ENCODE results near the gene PLA2G6. TPM values are rescaled to one million over a fixed set of nuclear protein-coding genes. Genes with fewer than 3 reads are reported as not detected.
A peak's percentile ranks its signal among the peaks of the same experiment; 100 is the strongest.

Gene PLA2G6
- total RNA-seq, 6 donors from 2014 or later = 21.1 to 295 (median 47.5) TPM

- peaks cover 11 to 75% (median 67%) of the 10 kb centered on the region in 4 donors for H3K36me3 ChIP-seq
- no peak overlapping the region for H3K27ac ChIP-seq
- WGBS, 2 donors = 83 to 87% methylated on average over 8 of the region's 8 CpGs
- no peaks in the 10 kb centered on the region for H3K9me3 ChIP-seq
- TF ChIP-seq POLR2AphosphoS5 (IDR thresholded peaks at IDR 0.05) (no peak), POLR2A (IDR thresholded peaks at IDR 0.05) (no peak), EP300 (IDR thresholded peaks at IDR 0.05) (no peak), CTCF (IDR thresholded peaks at IDR 0.05) (no peak)
- DNase-seq (no peak), ATAC-seq (ENCODE audit: low FRiP score in 2 of 2) (peak in 1 of 2 donors; percentile 40)
- H3K27me3 ChIP-seq = no peaks in the 10 kb centered on the region
- peaks cover 7 to 14% (median 11%) of the 10 kb centered on the region in 4 donors for H3K4me1 ChIP-seq
- no peak overlapping the region for H3K4me3 ChIP-seq
These were observed 114.6 kb downstream of the PLA2G6 start for GRCh38 chr22:38067028-38067415.

GRCh38 chr22:38066381-38067027 lies 115.1 kb downstream of the PLA2G6 start:
- Histone ChIP-seq H3K27me3 (no peaks in the 10 kb centered on the region), H3K4me1 (peaks cover 7 to 16% (median 12%) of the 10 kb centered on the region in 4 donors), H3K27ac (no peak overlapping the region), H3K9me3 (no peaks in the 10 kb centered on the region), H3K36me3 (peaks cover 14 to 74% (median 64%) of the 10 kb centered on the region in 4 donors), H3K4me3 (no peak overlapping the region)
- 87 to 91% methylated on average over 13 of the region's 13 CpGs for WGBS, 2 donors
- no peak for ATAC-seq (ENCODE audit: low FRiP score in 2 of 2)
- no peak for DNase-seq
- no peak for TF ChIP-seq POLR2AphosphoS5 (IDR thresholded peaks at IDR 0.05)
- TF ChIP-seq CTCF (IDR thresholded peaks at IDR 0.05) = no peak
- no peak for TF ChIP-seq EP300 (IDR thresholded peaks at IDR 0.05)
- no peak for TF ChIP-seq POLR2A (IDR thresholded peaks at IDR 0.05)

- no peak overlapping the region for H3K4me3 ChIP-seq
- H3K36me3 ChIP-seq = peaks cover 16 to 68% (median 58%) of the 10 kb centered on the region in 4 donors
- DNase-seq (no peak), ATAC-seq (ENCODE audit: low FRiP score in 2 of 2) (no peak)
- no peak overlapping the region for H3K27ac ChIP-seq
- WGBS, 2 donors = 95 to 100% methylated on average over 1 to 8 of the region's 8 CpGs
- no peaks in the 10 kb centered on the region for H3K27me3 ChIP-seq
- peaks cover 7 to 18% (median 12%) of the 10 kb centered on the region in 4 donors for H3K4me1 ChIP-seq
- no peak for TF ChIP-seq POLR2A (IDR thresholded peaks at IDR 0.05)
- no peak for TF ChIP-seq POLR2AphosphoS5 (IDR thresholded peaks at IDR 0.05)
- no peak for TF ChIP-seq EP300 (IDR thresholded peaks at IDR 0.05)
- TF ChIP-seq CTCF (IDR thresholded peaks at IDR 0.05) = no peak
- no peaks in the 10 kb centered on the region for H3K9me3 ChIP-seq
These were observed 116.1 kb downstream of the PLA2G6 start for GRCh38 chr22:38065539-38065938.

- Histone ChIP-seq H3K36me3 (peaks cover 22 to 60% (median 48%) of the 10 kb centered on the region in 4 donors), H3K4me1 (peaks cover 10 to 24% (median 16%) of the 10 kb centered on the region in 4 donors), H3K9me3 (no peaks in the 10 kb centered on the region), H3K4me3 (no peak overlapping the region), H3K27ac (peak overlapping the region; percentile 85 to 86 (median 86)), H3K27me3 (no peaks in the 10 kb centered on the region)
- WGBS, 2 donors = 45 to 57% methylated on average over 6 of the region's 6 CpGs
- TF ChIP-seq POLR2AphosphoS5 (IDR thresholded peaks at IDR 0.05) (peak; percentile 65 to 73), EP300 (IDR thresholded peaks at IDR 0.05) (peak; percentile 23 to 98 (median 90)), POLR2A (IDR thresholded peaks at IDR 0.05) (peak in 1 of 4 donors; percentile 48), CTCF (IDR thresholded peaks at IDR 0.05) (no peak)
- peak in 1 of 2 donors; percentile 67 for DNase-seq
- ATAC-seq (ENCODE audit: low FRiP score in 2 of 2) = peak in 1 of 2 donors; percentile 77
These were observed 118.8 kb downstream of the PLA2G6 start for GRCh38 chr22:38062791-38063190.

Small RNA genes lying within 50 kb of the gene (small RNA-seq; reads per million reads assigned to genes)
- 0 reads per million in 4 donors for gene RN7SL704P

Other genes with a start within 250 kb of the PLA2G6 start
- 1 to 10 TPM in 3 of 6 donors, under 1 TPM in 2, not detected in 1; 0.46 to 7.2 (median 1.2) TPM for gene C22orf23, start 228.2 kb downstream of the PLA2G6 start, total RNA-seq
- gene POLR2F, start 228.1 kb downstream of the PLA2G6 start, total RNA-seq = 100 to 1,000 TPM in 2 of 6 donors, 10 to 100 TPM in 4; 48.9 to 152 (median 71.7) TPM
- under 1 TPM in 1 of 6 donors, not detected in 5; 0.15 TPM for gene SOX10, start 197.3 kb downstream of the PLA2G6 start, total RNA-seq
- gene PICK1, start 124.4 kb downstream of the PLA2G6 start, total RNA-seq = 100 to 1,000 TPM in 1 of 6 donors, 10 to 100 TPM in 5; 31.6 to 189 (median 50.3) TPM
- 1 to 10 TPM in 1 of 6 donors, under 1 TPM in 3, not detected in 2; 0.26 to 6.3 (median 0.73) TPM for gene SLC16A8, start 97.6 kb downstream of the PLA2G6 start, total RNA-seq
- gene BAIAP2L2, start 71.1 kb downstream of the PLA2G6 start, total RNA-seq = 1 to 10 TPM in 1 of 6 donors, under 1 TPM in 2, not detected in 3; 0.94 to 6.3 (median 0.98) TPM
- 10 to 100 TPM; 25.1 to 75.7 (median 44.5) TPM for gene MAFF, start 20.2 kb upstream of the PLA2G6 start, total RNA-seq
- gene TMEM184B, start 91.2 kb upstream of the PLA2G6 start, total RNA-seq = 100 to 1,000 TPM in 1 of 6 donors, 10 to 100 TPM in 5; 47.5 to 141 (median 72.1) TPM
- 100 to 1,000 TPM in 5 of 6 donors, 10 to 100 TPM in 1; 94.1 to 345 (median 123) TPM for gene CSNK1E, start 135.6 kb upstream of the PLA2G6 start, total RNA-seq

All from upper lobe of left lung (tissue), 6 donors.